Right lobe of liver (tissue), 6 donors: ENCODE measurements around the gene IGF2BP2. TPM values are rescaled to one million over a fixed set of nuclear protein-coding genes. Genes with fewer than 3 reads are reported as not detected.
A peak's percentile ranks its signal among the peaks of the same experiment; 100 is the strongest.

ENCODE experiments used
- ATAC-seq, 4 donors: fragments of 200-7000 bp; cut with Tn5 transposase; one replicate each; pipeline ENCODE4 v1.9.1; 2020; ENCODE audit warnings: mild to moderate bottlenecking in 4 of 4, moderate library complexity in 4 of 4
- DNase-seq, 3 donors: peaks; one replicate each; pipeline ENCODE4 v3.0.0-alpha.2; 2020
- H3K27ac ChIP-seq, 3 donors: fragments of 200-600 bp; one replicate each; pipeline ENCODE4 v1.8.0; 2022
- H3K27me3 ChIP-seq, 2 donors: fragments of 200-600 bp; one replicate each; pipeline ENCODE4 v1.8.0; 2022
- H3K36me3 ChIP-seq, 4 donors: fragments of 200-600 bp; sonication (generic) in 1 of 4; one replicate each; pipeline versions ENCODE4 v1.5.1 to v1.8.0; 2017 to 2022; ENCODE audit warnings: control low read depth in 1 of 4
- H3K4me1 ChIP-seq, 4 donors: fragments of 200-600 bp; sonication (generic) in 1 of 4; one replicate each; pipeline versions ENCODE4 v1.5.1 to v1.8.0; 2017 to 2022; ENCODE audit warnings: control low read depth in 1 of 4
- H3K4me3 ChIP-seq, 3 donors: fragments of 200-600 bp; one replicate each; pipeline ENCODE4 v1.8.0; 2022
- H3K9me3 ChIP-seq, 4 donors: fragments of 200-600 bp; sonication (generic) in 1 of 4; one replicate each; pipeline versions ENCODE4 v1.5.1 to v1.8.0; 2017 to 2022; ENCODE audit warnings: control low read depth in 1 of 4
- POLR2A ChIP-seq: fragments of 450-650 bp; IDR thresholded peaks from one replicate; pipeline ENCODE4 v1.6.1; 2017; ENCODE audit warnings: antibody characterized with exemption, mild to moderate bottlenecking
- WGBS: methylation state at CpG from one replicate; pipeline ENCODE4 v1.1.6; 2018; ENCODE audit warnings: low coverage, low lambda C conversion rate; ENCODE audit not compliant: insufficient coverage; ENCODE audit errors: missing lambda C conversion rate; 5-methylcytosine and 5-hydroxymethylcytosine counted together
- intact Hi-C, 2 donors: fragments of 100-400 bp; cut with DNase I; formaldehyde crosslinking; loops; one replicate each; pipeline versions ENCODE4 v1.11.2 to v1.14.1; 2022
- total RNA-seq, 6 experiments: library from RNA; depleted of rRNA in 2 of 6; stranded (reverse); fragments of >200 nt in 2 of 6; fragmentation: NEBNext Ultra II Directional in 3 of 6; extraction: Animal tissue kit (Norgen Biotek cat#: 25700) in 3 of 6; gene quantifications; one replicate each; pipeline versions ENCODE4 v1.1.0 to v1.2.4, GENCODE V29; 2016 to 2023
- TF ChIP-seq, protein P1 (sequence below), 4 donors: fragments of 200-600 bp in 3 of 4; fragments of 450-650 bp in 1 of 4; IDR thresholded peaks; one replicate each; pipeline versions ENCODE4 v1.5.1 to v1.8.0; 2016 to 2022; ENCODE audit warnings: antibody characterized with exemption in 4 of 4, mild to moderate bottlenecking in 2 of 4
- donor health status: DM: no; HTN: yes; CAD: no.
- donor health status: DM: no; HTN: no; CAD: no.
- donor health status: DM: no; HTN: no; CAD: no.
- donor health status: DM: no; HTN: yes; CAD: no.
- donor health status: DM: no; HTN: yes; CAD: no.

The IGF2BP2 gene
- total RNA-seq, 6 experiments from 2014 or later, result 0.99 to 3.0 (median 1.8) TPM

DNA sequence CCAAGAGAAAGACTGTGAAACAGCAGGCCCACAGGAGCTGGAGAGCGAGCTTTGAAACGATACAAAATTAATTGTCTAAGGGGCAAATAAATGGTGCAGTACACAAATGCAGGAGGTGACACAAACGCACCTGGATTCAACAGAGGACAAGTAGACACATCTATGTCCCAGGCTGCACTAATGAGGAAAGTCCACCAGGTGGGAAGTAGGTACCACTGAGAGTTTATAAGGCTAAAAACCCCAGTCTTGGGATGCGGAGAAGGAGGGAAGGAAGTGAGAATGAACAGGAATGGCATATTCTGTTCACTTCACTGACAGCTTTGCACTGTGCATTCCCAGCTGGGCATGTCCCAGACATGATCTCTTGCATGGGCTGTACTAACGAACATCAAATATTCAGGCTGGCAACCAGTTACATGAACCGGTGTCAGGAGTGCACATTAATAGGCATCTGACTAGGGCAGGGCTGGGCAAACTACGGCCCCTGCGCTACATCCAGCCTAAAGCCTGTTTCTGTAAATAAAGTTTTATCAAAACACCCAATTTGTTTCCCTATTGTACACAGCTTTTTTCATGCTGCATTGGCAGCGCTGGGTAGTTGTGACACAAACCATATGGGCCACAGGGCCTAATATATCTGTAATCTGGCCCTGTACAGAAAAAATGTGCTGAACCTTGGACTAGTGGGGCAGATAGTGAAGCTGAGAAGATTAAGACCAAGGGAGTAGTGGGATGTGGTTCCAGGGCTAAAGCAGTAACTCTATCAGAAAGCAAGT, 107.0 kb downstream of the IGF2BP2 start:
- peaks cover 0 to 6% (median 2%) of the 10 kb centered on the region in 4 donors for H3K4me1 ChIP-seq
- no peaks in the 10 kb centered on the region for H3K36me3 ChIP-seq
- no peak overlapping the region for H3K27ac ChIP-seq
- 74% methylated on average over 6 of the region's 9 CpGs for WGBS
- intact Hi-C loops, result no loop called here
- ATAC-seq (no peak), DNase-seq (no peak)
- H3K9me3 ChIP-seq, result no peaks in the 10 kb centered on the region
- H3K27me3 ChIP-seq, result no peaks in the 10 kb centered on the region
- no peak overlapping the region for H3K4me3 ChIP-seq
- no peak for TF ChIP-seq POLR2A
- TF ChIP-seq, protein P1, sequence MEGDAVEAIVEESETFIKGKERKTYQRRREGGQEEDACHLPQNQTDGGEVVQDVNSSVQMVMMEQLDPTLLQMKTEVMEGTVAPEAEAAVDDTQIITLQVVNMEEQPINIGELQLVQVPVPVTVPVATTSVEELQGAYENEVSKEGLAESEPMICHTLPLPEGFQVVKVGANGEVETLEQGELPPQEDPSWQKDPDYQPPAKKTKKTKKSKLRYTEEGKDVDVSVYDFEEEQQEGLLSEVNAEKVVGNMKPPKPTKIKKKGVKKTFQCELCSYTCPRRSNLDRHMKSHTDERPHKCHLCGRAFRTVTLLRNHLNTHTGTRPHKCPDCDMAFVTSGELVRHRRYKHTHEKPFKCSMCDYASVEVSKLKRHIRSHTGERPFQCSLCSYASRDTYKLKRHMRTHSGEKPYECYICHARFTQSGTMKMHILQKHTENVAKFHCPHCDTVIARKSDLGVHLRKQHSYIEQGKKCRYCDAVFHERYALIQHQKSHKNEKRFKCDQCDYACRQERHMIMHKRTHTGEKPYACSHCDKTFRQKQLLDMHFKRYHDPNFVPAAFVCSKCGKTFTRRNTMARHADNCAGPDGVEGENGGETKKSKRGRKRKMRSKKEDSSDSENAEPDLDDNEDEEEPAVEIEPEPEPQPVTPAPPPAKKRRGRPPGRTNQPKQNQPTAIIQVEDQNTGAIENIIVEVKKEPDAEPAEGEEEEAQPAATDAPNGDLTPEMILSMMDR (IDR thresholded peaks at IDR 0.05), result no peak

DNA sequence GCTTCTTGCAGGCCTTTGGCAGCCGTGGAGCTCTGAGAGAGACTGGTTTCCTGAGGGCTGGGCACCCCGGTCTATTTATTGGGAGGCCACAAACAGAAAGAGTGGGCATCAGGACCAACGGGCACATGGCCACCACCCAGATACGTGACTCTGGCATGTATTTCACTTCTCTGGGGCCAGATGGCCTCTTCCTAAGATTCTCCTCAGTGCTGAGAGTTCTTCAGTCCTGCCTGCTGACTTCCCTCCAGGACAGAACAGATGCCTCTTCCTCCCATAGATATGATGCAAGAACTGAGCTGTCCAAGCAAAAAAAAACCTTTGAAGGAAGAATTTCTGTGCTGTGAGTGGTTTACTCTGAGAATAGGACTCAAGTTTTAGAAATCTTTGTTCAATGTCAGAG, 107.7 kb downstream of the IGF2BP2 start:
- intact Hi-C loops, result no loop called here
- 49% methylated on average over 2 of the region's 4 CpGs for WGBS
- no peaks in the 10 kb centered on the region for H3K27me3 ChIP-seq
- H3K36me3 ChIP-seq, result no peaks in the 10 kb centered on the region
- H3K4me3 ChIP-seq, result no peak overlapping the region
- H3K4me1 ChIP-seq, result peaks cover 0 to 6% (median 2%) of the 10 kb centered on the region in 4 donors
- no peaks in the 10 kb centered on the region for H3K9me3 ChIP-seq
- no peak overlapping the region for H3K27ac ChIP-seq
- ATAC-seq, result peak; percentile 19 to 37 (median 30)
- TF ChIP-seq, protein P1 (IDR thresholded peaks at IDR 0.05), result no peak
- TF ChIP-seq POLR2A, result no peak
- DNase-seq, result no peak

DNA sequence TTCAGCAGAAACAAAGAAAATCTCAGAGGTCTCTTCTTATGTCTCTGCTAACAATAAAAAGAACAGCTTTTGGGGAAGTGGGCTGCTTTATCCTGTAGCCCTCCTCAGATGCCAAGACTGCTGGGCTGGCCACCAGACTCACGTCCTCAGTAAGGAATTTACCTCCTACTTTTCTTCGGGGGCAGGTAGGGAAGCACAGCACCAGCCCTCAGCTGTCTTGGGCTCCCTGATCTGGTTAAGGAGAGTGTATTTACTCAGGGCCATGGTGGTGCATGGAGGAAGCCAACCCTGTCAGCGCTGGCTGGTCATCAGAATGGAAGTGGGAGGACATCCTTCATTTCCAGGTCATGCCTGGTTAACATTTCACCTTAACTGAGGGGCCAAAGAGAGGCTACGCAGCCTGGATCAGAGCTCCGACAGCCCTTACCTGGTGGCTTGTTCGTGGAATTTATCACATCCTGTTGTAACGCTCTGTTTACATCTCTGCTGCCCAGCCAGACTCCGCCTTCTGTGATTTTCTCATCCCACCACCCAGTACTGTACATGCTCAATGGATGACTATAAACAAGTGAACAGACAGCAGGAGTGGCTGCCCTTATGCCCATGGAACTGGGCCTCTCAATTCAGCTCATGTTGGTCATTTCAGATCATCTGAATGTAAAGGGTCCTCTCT, 108.3 kb downstream of the IGF2BP2 start:
- peak in 1 of 4 donors; percentile 11 for ATAC-seq
- H3K27me3 ChIP-seq, result no peaks in the 10 kb centered on the region

DNA sequence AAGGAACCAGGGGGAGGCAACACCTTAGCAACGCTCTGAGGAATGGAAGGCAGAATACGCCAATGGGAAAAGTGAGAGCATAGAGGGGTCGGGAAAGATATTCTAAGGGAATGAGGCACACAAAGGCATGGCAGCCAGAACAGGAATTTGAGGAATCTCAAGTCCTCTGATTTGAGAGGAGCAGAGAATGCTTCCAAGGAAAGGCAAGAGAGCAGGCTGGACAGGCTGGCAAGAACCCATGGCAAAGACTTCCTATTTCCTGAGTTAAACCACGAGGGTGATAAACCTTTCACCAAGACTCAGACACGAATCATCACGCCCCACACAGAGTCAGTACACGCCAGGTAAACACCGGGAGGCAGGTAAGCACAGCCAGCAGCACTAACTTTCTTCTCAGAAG, 109.8 kb downstream of the IGF2BP2 start:
- no peak for DNase-seq
- 71% methylated on average over 8 of the region's 8 CpGs for WGBS

More for the DNA sequence above, 108.3 kb downstream of the IGF2BP2 start:
- intact Hi-C loops, result no loop called here
- no peak for DNase-seq
- TF ChIP-seq POLR2A, result no peak
- Histone ChIP-seq H3K9me3 (no peaks in the 10 kb centered on the region), H3K4me1 (peaks cover 0 to 6% (median 2%) of the 10 kb centered on the region in 4 donors), H3K4me3 (no peak overlapping the region), H3K27ac (no peak overlapping the region), H3K36me3 (no peaks in the 10 kb centered on the region)
- 51% methylated on average over 3 of the region's 8 CpGs for WGBS

More for the DNA sequence above, 109.8 kb downstream of the IGF2BP2 start:
- no peak for TF ChIP-seq POLR2A
- TF ChIP-seq, protein P1 (IDR thresholded peaks at IDR 0.05), result no peak
- Histone ChIP-seq H3K27me3 (no peaks in the 10 kb centered on the region), H3K4me1 (peaks cover 0 to 6% (median 2%) of the 10 kb centered on the region in 4 donors), H3K9me3 (no peaks in the 10 kb centered on the region), H3K27ac (no peak overlapping the region), H3K4me3 (no peak overlapping the region), H3K36me3 (no peaks in the 10 kb centered on the region)
- ATAC-seq, result no peak
- intact Hi-C loops, result no loop called here
